Measurements from ENCODE around the gene CEP135. TPM values are rescaled to one million over a fixed set of nuclear protein-coding genes. Genes with fewer than 3 reads are reported as not detected.

Gene CEP135
- polyA plus RNA-seq, 1 of the 3 experiments (the other 2 are of a cell fraction): 1.6 TPM

DNA sequence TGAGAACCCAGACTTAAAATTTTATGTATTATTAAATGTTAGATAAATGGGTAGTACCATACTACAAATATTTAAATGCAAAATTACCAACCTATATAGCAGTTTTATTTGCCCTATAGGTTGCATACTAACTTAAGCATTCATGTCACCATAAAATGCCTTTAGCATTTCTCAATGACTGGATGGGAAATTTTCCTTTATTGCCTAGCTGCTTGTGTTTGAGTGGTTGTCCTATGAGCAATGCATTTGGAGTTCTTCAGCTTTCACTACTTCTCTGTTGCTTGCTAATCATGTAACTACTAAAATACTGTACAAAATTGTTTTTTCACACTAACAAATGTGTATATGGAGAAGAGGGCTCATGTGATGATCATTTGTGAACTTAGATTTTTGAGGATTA, 44.2 kb upstream of the CEP135 start:
- ChIA-PET POLR2A (interaction anchor here (1.8 kb wide), 1 partner anchor 44 kb away, joined by 6 read pairs; the partner anchor contains the start of gene CEP135), CTCF (interaction anchor here (4.7 kb wide), 1 partner anchor 44 kb away, joined by 23 read pairs; the partner anchor contains the start of gene CEP135)
- TF ChIP-seq EZH2phosphoT487 (IDR thresholded peaks at IDR 0.05; ENCODE audit: borderline replicate concordance, low read depth) (no peak), ELF1 (IDR thresholded peaks at IDR 0.05) (no peak), FOXJ3 (CRISPR knock-in tag; IDR thresholded peaks at IDR 0.05) (no peak), RCOR1 (IDR thresholded peaks at IDR 0.05; ENCODE audit: low read length) (no peak), NRF1 (IDR thresholded peaks at IDR 0.05; ENCODE audit: low read depth, low read length) (no peak), TEAD4 (IDR thresholded peaks at IDR 0.05; ENCODE audit: borderline replicate concordance, insufficient read depth) (no peak), GATA2 (CRISPR knock-in tag; IDR thresholded peaks at IDR 0.05) (no peak), SIN3A (IDR thresholded peaks at IDR 0.05; ENCODE audit: borderline replicate concordance, low read depth, low read length) (no peak), RFX5 (IDR thresholded peaks at IDR 0.05; ENCODE audit: low read length) (no peak), NFIC (IDR thresholded peaks at IDR 0.05; ENCODE audit: borderline replicate concordance) (no peak), RXRA (IDR thresholded peaks at IDR 0.05; ENCODE audit: borderline replicate concordance, low read depth) (no peak)
- TF ChIP-seq, protein P1, sequence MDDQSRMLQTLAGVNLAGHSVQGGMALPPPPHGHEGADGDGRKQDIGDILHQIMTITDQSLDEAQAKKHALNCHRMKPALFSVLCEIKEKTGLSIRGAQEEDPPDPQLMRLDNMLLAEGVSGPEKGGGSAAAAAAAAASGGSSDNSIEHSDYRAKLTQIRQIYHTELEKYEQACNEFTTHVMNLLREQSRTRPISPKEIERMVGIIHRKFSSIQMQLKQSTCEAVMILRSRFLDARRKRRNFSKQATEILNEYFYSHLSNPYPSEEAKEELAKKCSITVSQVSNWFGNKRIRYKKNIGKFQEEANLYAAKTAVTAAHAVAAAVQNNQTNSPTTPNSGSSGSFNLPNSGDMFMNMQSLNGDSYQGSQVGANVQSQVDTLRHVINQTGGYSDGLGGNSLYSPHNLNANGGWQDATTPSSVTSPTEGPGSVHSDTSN (IDR thresholded peaks at IDR 0.05): no peak
- TF ChIP-seq, protein P2, sequence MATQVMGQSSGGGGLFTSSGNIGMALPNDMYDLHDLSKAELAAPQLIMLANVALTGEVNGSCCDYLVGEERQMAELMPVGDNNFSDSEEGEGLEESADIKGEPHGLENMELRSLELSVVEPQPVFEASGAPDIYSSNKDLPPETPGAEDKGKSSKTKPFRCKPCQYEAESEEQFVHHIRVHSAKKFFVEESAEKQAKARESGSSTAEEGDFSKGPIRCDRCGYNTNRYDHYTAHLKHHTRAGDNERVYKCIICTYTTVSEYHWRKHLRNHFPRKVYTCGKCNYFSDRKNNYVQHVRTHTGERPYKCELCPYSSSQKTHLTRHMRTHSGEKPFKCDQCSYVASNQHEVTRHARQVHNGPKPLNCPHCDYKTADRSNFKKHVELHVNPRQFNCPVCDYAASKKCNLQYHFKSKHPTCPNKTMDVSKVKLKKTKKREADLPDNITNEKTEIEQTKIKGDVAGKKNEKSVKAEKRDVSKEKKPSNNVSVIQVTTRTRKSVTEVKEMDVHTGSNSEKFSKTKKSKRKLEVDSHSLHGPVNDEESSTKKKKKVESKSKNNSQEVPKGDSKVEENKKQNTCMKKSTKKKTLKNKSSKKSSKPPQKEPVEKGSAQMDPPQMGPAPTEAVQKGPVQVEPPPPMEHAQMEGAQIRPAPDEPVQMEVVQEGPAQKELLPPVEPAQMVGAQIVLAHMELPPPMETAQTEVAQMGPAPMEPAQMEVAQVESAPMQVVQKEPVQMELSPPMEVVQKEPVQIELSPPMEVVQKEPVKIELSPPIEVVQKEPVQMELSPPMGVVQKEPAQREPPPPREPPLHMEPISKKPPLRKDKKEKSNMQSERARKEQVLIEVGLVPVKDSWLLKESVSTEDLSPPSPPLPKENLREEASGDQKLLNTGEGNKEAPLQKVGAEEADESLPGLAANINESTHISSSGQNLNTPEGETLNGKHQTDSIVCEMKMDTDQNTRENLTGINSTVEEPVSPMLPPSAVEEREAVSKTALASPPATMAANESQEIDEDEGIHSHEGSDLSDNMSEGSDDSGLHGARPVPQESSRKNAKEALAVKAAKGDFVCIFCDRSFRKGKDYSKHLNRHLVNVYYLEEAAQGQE (IDR thresholded peaks at IDR 0.05; ENCODE audit: low read depth, low read length): no peak
- TF ChIP-seq, protein P3, sequence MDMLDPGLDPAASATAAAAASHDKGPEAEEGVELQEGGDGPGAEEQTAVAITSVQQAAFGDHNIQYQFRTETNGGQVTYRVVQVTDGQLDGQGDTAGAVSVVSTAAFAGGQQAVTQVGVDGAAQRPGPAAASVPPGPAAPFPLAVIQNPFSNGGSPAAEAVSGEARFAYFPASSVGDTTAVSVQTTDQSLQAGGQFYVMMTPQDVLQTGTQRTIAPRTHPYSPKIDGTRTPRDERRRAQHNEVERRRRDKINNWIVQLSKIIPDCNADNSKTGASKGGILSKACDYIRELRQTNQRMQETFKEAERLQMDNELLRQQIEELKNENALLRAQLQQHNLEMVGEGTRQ (IDR thresholded peaks at IDR 0.05; ENCODE audit: borderline replicate concordance, low read depth, low read length): no peak
- TF ChIP-seq, protein P4, sequence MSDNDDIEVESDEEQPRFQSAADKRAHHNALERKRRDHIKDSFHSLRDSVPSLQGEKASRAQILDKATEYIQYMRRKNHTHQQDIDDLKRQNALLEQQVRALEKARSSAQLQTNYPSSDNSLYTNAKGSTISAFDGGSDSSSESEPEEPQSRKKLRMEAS (IDR thresholded peaks at IDR 0.05; ENCODE audit: low read depth): no peak
- TF ChIP-seq, protein P5, sequence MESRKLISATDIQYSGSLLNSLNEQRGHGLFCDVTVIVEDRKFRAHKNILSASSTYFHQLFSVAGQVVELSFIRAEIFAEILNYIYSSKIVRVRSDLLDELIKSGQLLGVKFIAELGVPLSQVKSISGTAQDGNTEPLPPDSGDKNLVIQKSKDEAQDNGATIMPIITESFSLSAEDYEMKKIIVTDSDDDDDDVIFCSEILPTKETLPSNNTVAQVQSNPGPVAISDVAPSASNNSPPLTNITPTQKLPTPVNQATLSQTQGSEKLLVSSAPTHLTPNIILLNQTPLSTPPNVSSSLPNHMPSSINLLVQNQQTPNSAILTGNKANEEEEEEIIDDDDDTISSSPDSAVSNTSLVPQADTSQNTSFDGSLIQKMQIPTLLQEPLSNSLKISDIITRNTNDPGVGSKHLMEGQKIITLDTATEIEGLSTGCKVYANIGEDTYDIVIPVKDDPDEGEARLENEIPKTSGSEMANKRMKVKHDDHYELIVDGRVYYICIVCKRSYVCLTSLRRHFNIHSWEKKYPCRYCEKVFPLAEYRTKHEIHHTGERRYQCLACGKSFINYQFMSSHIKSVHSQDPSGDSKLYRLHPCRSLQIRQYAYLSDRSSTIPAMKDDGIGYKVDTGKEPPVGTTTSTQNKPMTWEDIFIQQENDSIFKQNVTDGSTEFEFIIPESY (IDR thresholded peaks at IDR 0.05; ENCODE audit: borderline replicate concordance, low read depth): no peak
- H3K36me3 ChIP-seq (replicated peaks in 1 of 2; ENCODE audit: control insufficient read depth in 1 of 2, insufficient read depth in 2 of 2, low read length in 1 of 2): peaks cover 38 to 49% of the 10 kb centered on the region in 2 experiments
- H3K4me2 ChIP-seq: no peak overlapping the region
- H3K9ac ChIP-seq: no peak overlapping the region
- H3K79me2 ChIP-seq (ENCODE audit: insufficient read depth): no peaks in the 10 kb centered on the region
- no peaks in the 10 kb centered on the region for H4K20me1 ChIP-seq (ENCODE audit: insufficient read depth)
- H3K9me3 ChIP-seq: no peaks in the 10 kb centered on the region
- no peaks in the 10 kb centered on the region for H3K27me3 ChIP-seq (ENCODE audit: insufficient read depth)
- no peaks in the 10 kb centered on the region for H3K9me2 ChIP-seq
- peak overlapping the region; percentile 19 to 93; a peak in 3 of 4 replicates for H3K27ac ChIP-seq (ENCODE audit: low read depth in 2 of 2, low read length in 1 of 2)
- peaks cover 7 to 11% of the 10 kb centered on the region in 2 experiments; a peak in 1 of 4 replicates for H3K4me1 ChIP-seq (ENCODE audit: control insufficient read depth in 1 of 2, insufficient read depth in 2 of 2, low read depth in 1 of 2, low read length in 1 of 2)
- DNase-seq: no peak
- no peak overlapping the region for H3K4me3 ChIP-seq (ENCODE audit: low read depth in 2 of 2, low read length in 1 of 2)
- H2AFZ ChIP-seq (ENCODE audit: low read depth): no peak overlapping the region
- peaks cover 11% of the 10 kb centered on the region for H3F3A ChIP-seq (replicated peaks; ENCODE audit: insufficient read depth)

Measured in SK-N-SH (cell line).